Astrocyte of the cerebellum (primary cell): ENCODE measurements around the gene SH2D4B.

Source experiments
- DNase-seq: peaks from one replicate; pipeline ENCODE4 v3.0.0-alpha.2; 2011; ENCODE audit warnings: low read depth
- H3K4me3 ChIP-seq: 2 replicates; pipeline ENCODE4 v1.5.1; 2011; ENCODE audit warnings: mild to moderate bottlenecking, low read depth, low read length, moderate library complexity
- in situ Hi-C: cut with HindIII; loops from 2 replicates; pipeline ENCODE4 v1.10.0; 2017; ENCODE audit warnings: low sequenced_read_pairs
- TF ChIP-seq, protein P1 (sequence below): IDR thresholded peaks from 2 replicates; pipeline ENCODE4 v1.5.1; 2012; ENCODE audit warnings: low read length, low read depth, moderate library complexity, mild to moderate bottlenecking; ENCODE audit errors: missing control alignments

The SH2D4B gene

DNA sequence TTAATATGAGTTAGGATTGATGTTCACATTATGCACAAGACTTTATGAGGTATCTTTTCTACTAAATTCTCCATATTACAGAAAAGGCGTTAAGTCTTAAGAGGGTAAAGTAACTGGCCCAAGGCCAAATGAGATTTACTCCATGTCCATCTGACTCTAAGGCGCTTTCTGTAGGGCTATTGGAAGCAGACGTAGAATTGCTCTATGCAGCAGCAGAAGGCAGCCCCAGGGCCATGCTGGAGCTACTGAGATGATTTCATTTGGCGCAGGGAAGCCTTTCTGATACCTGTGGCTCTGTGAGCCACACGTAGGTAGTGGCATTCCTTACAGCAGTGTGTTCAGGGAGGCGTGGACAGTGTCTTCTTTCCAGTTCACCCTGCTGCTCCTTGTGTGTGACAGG is 133.1 kb downstream of the SH2D4B start:
- DNase-seq = no peak
- no peak overlapping the region for H3K4me3 ChIP-seq
- in situ Hi-C loops = no loop called here
- TF ChIP-seq, protein P1, sequence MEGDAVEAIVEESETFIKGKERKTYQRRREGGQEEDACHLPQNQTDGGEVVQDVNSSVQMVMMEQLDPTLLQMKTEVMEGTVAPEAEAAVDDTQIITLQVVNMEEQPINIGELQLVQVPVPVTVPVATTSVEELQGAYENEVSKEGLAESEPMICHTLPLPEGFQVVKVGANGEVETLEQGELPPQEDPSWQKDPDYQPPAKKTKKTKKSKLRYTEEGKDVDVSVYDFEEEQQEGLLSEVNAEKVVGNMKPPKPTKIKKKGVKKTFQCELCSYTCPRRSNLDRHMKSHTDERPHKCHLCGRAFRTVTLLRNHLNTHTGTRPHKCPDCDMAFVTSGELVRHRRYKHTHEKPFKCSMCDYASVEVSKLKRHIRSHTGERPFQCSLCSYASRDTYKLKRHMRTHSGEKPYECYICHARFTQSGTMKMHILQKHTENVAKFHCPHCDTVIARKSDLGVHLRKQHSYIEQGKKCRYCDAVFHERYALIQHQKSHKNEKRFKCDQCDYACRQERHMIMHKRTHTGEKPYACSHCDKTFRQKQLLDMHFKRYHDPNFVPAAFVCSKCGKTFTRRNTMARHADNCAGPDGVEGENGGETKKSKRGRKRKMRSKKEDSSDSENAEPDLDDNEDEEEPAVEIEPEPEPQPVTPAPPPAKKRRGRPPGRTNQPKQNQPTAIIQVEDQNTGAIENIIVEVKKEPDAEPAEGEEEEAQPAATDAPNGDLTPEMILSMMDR = no peak

DNA sequence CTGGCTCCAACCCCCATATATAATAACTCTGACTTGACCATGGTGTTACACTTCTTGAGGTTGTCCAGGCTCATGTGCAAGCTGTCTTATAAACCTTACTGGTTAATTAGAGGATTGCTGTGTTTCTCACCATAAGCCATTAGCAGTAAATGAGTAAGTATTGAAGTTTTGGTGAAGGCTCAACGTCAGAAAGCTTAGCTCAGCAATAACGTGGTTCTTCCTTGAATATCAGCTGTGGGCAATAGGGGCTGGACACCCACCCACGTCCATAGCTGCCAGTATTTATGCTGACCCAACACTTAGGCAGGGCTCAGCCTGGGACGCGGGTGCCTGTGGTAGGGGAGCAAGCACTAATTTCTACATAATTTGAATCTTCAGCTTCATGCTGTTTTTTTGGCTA is 134.1 kb downstream of the SH2D4B start:
- no peak overlapping the region for H3K4me3 ChIP-seq
- in situ Hi-C loops = no loop called here
- TF ChIP-seq, protein P1 = no peak
- DNase-seq = no peak

DNA sequence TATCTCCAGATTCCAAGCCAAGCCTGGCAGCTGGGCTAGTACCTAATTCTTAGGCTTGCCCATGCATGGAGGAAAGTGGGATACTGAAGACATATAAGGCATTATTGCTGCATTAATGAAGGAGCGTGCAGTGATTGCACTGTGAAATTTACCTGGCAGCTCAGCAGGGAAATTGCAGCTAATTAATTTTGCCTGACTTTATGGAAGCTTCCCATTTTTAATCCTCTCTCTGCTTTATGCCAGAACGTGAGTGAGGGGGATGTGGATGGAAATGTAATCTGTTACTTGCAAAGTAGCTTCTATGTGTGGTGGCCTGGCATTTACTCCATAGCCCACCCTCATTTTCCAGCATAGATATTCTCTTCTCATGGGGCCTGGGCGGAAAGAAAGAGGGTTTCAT is 134.9 kb downstream of the SH2D4B start:
- DNase-seq = no peak
- TF ChIP-seq, protein P1 = no peak
- in situ Hi-C loops = no loop called here
- H3K4me3 ChIP-seq = no peak overlapping the region

DNA sequence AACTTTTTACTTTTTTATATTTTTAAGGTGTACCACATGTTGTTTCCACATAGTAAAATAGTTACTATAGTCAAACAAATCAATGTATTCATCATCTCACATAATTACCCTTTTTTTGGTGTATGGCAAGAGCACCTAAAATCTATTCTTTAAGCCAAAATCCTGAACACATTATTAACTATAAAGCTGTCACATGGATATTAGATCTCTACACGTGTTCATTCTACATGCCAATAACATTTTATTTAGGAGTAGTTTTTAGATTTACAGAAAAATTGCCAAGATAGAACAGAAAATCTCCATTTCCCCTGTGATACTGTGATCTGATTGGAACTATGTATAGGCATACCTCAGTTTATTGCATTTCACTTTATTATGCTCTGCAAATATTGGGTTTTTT is 137.1 kb downstream of the SH2D4B start:
- no peak for DNase-seq
- H3K4me3 ChIP-seq = no peak overlapping the region
- in situ Hi-C loops = no loop called here
- TF ChIP-seq, protein P1 = no peak

DNA sequence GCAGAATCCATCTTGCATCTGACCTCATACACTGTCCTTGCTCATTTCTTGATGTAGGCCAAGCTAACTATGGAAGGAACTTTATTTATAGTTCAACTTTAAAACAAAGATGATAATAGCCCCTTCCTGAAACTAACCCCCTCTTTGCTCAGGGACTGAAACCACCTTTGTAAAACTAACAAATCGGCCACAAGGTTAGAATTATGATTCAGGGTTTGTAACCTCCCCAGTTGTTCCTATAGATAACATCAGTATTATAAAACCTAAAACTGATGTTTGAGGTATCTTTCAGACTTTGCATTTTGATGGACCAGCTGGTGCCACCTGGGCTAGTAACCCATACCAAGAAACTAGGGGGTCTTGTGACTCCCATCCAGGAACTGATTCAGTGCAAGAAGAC is 143.4 kb downstream of the SH2D4B start:
- no peak overlapping the region for H3K4me3 ChIP-seq
- TF ChIP-seq, protein P1 = no peak
- in situ Hi-C loops = no loop called here
- DNase-seq = no peak

DNA sequence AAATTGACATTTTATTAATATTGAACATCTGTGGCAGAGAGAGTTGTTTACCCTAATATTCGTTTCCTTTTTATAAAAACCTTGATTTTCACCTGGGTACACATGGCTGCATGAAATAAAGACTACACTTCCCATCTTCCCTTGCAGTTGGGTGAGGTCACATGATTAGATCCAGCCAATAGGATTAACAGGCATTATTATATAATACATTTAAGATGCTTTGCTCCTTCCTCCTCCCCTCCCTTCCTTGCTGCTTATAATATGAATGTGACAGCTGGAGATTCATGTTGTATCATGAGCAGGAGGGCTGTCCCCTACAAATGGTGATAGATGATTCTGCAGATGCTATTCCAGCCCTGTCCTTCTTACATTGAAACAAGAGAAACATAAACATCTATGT is 146.6 kb downstream of the SH2D4B start:
- TF ChIP-seq, protein P1 = no peak
- no peak overlapping the region for H3K4me3 ChIP-seq
- DNase-seq = no peak
- in situ Hi-C loops = no loop called here

DNA sequence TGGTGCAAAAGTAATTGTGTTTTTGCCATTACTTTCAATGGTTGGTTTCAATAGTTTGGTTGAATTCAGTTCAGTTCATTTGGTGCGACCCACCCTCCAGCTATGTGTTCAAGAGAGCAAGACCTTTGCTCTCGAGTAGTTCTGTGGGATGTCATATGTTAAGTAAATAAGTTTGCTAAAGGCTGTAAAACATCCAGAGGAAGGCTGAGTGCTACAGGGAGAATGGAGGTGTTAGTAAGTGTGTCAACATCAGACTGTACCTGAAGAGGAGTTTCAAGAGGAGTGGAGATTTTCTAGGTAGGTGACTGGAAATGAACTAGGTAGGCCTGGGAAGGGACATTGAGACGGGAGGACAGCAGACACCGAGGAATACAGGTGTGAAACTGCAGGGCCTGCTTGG is 147.7 kb downstream of the SH2D4B start:
- H3K4me3 ChIP-seq = no peak overlapping the region
- TF ChIP-seq, protein P1 = no peak
- DNase-seq = no peak
- in situ Hi-C loops = no loop called here
